Measurements from ENCODE around the gene SPATA2.

DNA sequence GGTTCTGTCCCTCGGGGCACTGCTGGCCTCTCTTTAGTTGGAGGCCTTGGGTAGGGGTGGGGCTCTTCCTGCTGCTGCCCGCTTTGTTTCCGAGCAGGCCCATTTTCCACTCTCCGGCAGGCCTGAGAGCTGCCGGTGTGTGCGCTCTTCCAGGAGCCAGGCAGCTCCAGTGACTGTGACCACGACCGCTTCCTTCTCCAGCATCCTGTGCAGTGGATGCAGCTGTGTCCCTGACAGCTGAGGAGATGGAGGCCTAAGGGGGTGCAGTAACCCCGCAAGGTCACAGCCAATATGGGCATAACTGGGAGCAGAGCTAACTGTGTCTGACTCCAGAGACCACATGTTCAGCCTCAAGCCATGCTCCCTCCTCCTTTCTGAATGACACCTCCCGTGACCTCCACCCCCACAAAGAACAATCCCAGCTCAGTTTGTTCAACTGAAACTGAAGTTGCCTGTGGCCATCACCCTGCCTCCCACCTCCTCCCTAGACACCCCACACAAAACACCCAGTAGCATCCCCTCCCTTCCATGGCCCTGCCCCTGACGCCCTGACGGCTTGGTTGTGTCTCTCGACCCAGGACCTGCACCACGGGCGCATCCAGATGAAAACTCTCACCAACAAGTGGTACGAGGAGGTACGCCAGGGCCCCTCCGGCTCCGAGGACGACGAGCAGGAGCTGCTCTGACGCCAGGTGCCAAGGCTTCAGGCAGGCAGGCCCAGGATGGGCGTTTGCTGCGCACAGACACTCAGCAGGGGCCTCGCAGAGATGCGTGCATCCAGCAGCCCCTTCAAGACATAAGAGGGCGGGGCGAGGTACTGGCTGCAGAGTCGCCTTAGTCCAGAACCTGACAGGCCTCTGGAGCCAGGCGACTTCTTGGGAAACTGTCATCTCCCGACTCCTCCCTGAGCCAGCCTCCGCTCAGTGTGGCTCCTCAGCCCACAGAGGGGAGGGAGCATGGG is 27.8 kb downstream of the SPATA2 start:
- TF ChIP-seq, protein P1, sequence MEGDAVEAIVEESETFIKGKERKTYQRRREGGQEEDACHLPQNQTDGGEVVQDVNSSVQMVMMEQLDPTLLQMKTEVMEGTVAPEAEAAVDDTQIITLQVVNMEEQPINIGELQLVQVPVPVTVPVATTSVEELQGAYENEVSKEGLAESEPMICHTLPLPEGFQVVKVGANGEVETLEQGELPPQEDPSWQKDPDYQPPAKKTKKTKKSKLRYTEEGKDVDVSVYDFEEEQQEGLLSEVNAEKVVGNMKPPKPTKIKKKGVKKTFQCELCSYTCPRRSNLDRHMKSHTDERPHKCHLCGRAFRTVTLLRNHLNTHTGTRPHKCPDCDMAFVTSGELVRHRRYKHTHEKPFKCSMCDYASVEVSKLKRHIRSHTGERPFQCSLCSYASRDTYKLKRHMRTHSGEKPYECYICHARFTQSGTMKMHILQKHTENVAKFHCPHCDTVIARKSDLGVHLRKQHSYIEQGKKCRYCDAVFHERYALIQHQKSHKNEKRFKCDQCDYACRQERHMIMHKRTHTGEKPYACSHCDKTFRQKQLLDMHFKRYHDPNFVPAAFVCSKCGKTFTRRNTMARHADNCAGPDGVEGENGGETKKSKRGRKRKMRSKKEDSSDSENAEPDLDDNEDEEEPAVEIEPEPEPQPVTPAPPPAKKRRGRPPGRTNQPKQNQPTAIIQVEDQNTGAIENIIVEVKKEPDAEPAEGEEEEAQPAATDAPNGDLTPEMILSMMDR (IDR thresholded peaks at IDR 0.05), result no peak
- TF ChIP-seq POLR2A (IDR thresholded peaks at IDR 0.05) (no peak), POLR2AphosphoS5 (IDR thresholded peaks at IDR 0.05; ENCODE audit: insufficient read depth in 1 of 2, low read depth in 1 of 2) (no peak)
